Stimulated activated effector memory CD8-positive, alpha-beta T cell treated with anti-CD3 and anti-CD28 coated beads, Interleukin-12 subunit alpha, Interleukin-12 subunit beta, amount 100 ng/mL, for 72 hours (primary cell): ENCODE data around the gene IREB2.
"Not testable (repeated sequence)": the region's sequence is repeated elsewhere in the genome, so short reads cannot be mapped to it uniquely, and the experiment has no call there.

Source experiments
- ATAC-seq: fragments of 150-1000 bp; cut with Tn5 transposase; 2 replicates; pipeline ENCODE4 v1.10.0; 2021
- DNase-seq, 2 donors: peaks; one replicate each; pipeline ENCODE4 v3.0.0; 2021 to 2022; ENCODE audit warnings: low spot score in 2 of 2
- H3K27ac Mint-ChIP-seq: one replicate; pipeline ENCODE4 v1.8.0; 2022; ENCODE audit warnings: mild to moderate bottlenecking, mixed read lengths
- H3K36me3 Mint-ChIP-seq: one replicate; pipeline ENCODE4 v1.8.0; 2022; ENCODE audit warnings: mild to moderate bottlenecking, mixed read lengths
- H3K4me1 Mint-ChIP-seq: one replicate; pipeline ENCODE4 v1.8.0; 2022; ENCODE audit warnings: mixed read lengths
- H3K4me3 Mint-ChIP-seq: one replicate; pipeline ENCODE4 v1.8.0; 2022; ENCODE audit warnings: mild to moderate bottlenecking, mixed read lengths
- H3K9me3 Mint-ChIP-seq: one replicate; pipeline ENCODE4 v1.8.0; 2022; ENCODE audit warnings: mixed read lengths

IREB2 gene

DNA sequence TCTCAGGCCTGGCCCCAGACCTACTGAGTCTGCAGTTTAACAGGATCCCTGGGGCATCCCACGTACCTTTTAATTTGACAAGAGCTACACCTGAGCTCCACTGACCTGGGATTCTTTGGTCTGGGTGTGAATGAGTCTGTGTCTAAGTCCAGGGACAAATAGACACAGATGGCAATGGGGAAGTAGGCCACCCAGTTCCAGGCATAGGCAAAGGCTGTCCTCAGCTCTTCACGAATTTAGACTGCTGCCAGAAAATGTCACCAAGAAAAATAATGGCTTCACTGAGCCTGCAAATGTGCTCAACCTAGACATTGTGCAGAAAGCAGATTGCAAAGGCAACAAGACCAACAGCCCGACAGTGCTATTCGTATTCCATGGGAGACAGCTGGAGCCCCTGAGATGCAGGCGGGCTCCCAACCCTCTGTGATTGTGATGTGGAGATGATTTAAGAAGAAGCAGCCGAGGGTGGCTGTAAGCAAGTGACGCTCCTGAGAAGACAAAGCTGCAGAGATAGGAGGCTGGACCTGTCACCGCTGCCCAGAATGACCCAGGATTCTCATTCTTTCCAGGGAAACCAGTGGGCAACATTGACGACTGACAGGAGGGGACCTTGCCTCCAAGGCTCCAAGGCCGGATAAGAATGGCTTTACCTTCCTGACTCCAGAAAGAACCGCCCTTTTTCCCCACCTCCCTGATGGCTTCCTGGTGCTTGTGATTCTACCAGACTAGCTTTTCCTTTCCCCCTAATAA is 39.8 kb upstream of the IREB2 start:
- DNase-seq = no peak
- Mint-ChIP-seq H3K36me3 (no peaks in the 10 kb centered on the region), H3K27ac (no peak overlapping the region), H3K9me3 (no peaks in the 10 kb centered on the region), H3K4me1 (no peaks in the 10 kb centered on the region), H3K4me3 (no peak overlapping the region)
- no peak for ATAC-seq

DNA sequence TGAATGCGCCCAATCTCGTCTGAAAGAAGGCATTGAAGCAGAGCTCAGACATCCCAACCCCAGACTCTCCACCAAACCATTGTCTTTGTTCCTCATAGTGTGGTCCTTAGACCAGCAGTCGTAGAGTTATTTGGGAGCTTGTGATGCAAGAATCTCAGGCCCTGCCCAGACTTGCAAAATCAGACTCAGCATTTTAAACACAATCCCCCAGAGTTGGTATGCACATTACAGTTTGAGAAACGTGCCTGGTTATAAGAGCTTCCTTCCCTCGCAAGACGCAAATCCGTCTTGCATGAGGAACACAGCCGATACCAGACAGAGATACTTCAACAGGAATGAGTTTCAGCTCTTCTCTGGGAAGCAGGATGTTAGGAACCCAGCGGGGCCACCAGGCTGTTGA is 38.9 kb upstream of the IREB2 start:
- H3K9me3 Mint-ChIP-seq = no peaks in the 10 kb centered on the region
- no peak overlapping the region for H3K4me3 Mint-ChIP-seq
- DNase-seq (no peak), ATAC-seq (no peak)
- no peak overlapping the region for H3K27ac Mint-ChIP-seq
- no peaks in the 10 kb centered on the region for H3K36me3 Mint-ChIP-seq
- H3K4me1 Mint-ChIP-seq = no peaks in the 10 kb centered on the region

DNA sequence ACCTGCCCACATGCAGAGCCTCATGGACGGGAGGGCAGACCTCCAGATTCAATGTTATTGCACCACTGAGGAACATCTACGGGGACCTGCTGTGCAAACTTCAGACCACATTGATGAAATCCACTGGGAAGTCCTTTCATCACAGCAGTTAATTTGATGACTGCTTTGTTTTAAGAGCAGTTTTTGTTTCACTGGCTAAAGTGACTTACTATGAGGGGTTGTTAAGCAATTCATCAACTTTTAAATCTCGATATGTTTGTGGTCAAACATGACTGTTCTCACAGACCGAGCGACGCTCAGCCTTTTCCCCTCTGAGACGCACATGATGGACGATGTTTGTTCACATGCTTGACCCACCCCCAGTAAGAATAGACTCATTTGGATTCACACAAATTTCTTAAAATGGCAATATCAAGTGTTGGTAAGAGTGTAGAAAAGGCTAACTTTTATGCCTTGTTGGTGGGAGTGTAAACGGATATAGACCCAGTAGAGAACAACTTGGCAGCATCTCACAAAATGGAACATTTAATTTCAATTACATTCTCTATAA is 35.9 kb upstream of the IREB2 start:
- Mint-ChIP-seq H3K27ac (no peak overlapping the region), H3K9me3 (no peaks in the 10 kb centered on the region), H3K36me3 (no peaks in the 10 kb centered on the region), H3K4me1 (no peaks in the 10 kb centered on the region), H3K4me3 (no peak overlapping the region)
- no peak for DNase-seq
- ATAC-seq = no peak

DNA sequence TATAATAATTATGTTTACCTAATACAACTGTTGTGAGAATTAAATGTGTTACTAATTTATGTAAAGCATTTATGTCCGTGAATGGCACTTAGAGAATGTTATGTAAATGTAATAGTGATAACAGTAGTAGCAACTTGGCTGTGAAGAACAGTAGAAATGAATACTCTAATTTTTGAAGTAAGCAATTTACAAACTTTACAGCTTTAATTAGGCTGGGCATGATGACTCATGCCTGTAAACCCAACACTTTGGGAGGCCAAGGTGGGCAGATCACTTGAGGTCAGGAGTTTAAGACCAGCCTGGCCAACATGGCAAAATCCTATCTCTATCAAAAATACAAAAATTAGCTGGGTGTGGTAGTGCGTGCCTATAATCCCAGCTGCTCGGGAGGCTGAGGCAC is 33.9 kb upstream of the IREB2 start:
- ATAC-seq (no peak), DNase-seq (no peak)
- Mint-ChIP-seq H3K27ac (no peak overlapping the region), H3K36me3 (no peaks in the 10 kb centered on the region), H3K9me3 (no peaks in the 10 kb centered on the region), H3K4me3 (no peak overlapping the region), H3K4me1 (no peaks in the 10 kb centered on the region)

DNA sequence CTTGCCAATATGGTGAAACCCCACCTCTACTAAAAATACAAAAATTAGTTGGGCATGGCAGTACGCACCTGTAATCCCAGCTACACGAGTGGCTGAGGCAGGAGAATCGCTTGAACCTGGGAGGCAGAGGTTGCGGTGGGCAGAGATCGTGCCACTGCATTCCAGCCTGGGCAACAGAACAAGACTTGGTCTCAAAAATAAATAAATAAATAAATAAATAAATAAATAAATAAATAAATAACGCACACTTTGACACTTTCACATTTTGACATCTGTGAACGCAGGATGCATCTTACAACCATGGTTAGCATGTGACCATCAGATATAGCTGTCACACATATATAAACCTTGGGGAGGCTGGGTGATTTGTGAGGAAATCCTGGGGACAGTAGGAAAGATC is 33.2 kb upstream of the IREB2 start:
- not testable (repeated sequence) for H3K4me1 Mint-ChIP-seq, H3K9me3 Mint-ChIP-seq, H3K36me3 Mint-ChIP-seq, H3K4me3 Mint-ChIP-seq, H3K27ac Mint-ChIP-seq, ATAC-seq, DNase-seq

DNA sequence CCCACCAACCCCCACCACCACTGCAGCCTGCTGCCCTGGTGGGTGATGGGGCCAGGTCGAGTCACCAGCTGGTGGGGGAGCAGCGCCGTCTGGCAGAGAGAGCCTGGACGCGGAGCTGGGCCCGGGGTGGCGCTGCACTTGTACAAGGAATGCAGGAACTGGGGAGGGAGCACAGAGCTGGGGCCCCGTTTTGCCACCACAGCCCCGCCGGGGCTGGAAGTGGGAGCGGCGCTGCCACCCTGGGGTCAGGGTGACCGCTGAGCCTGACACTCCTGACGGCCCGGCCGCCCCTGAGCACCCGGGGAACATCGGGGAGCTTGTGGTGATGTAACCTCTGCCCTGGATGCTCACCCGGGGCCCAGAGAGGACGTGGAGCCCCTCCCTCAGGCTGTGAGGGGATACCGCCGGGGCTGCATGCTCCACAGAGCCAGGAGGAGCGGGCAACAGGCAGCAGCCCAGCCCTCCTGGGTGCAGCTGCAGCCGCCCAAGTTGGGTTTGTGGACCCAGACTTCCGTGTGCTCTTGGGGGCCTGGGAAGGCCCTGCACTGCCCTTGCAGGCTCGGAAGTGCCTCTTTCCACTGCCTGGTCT is 32.6 kb upstream of the IREB2 start:
- Mint-ChIP-seq H3K27ac (no peak overlapping the region), H3K4me1 (no peaks in the 10 kb centered on the region), H3K4me3 (no peak overlapping the region), H3K36me3 (no peaks in the 10 kb centered on the region), H3K9me3 (no peaks in the 10 kb centered on the region)
- DNase-seq = no peak
- no peak for ATAC-seq

DNA sequence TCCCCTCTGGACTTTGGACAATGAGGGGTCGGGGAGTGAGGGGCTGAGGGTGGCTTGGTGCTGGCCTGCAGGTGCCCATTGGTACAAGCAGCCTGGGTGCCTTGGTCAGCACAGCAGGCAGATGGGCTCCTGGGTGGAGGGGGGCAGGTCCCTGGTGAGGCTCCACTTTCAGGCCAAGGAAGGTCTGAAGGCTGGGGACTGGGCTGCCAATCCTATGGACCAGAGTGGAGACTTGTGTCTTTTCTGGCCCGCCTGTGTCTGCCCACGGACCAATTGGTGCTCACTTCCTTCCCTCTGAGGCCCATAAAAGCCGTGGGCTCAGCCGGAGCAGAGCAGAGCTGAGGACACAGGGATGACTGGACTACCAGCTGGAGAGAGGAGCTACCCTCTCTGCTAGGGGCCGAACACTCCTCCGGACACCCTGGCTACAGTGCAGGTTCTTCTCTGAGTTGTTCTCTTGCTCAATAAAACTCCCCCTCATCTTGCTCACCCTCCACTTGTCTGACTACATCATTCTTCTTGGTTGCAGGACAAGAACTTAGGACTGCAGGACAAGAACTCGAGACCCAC is 31.9 kb upstream of the IREB2 start:
- ATAC-seq = no peak
- no peaks in the 10 kb centered on the region for H3K9me3 Mint-ChIP-seq
- H3K27ac Mint-ChIP-seq = no peak overlapping the region
- no peak for DNase-seq
- no peaks in the 10 kb centered on the region for H3K36me3 Mint-ChIP-seq
- H3K4me3 Mint-ChIP-seq = no peak overlapping the region
- H3K4me1 Mint-ChIP-seq = no peaks in the 10 kb centered on the region

DNA sequence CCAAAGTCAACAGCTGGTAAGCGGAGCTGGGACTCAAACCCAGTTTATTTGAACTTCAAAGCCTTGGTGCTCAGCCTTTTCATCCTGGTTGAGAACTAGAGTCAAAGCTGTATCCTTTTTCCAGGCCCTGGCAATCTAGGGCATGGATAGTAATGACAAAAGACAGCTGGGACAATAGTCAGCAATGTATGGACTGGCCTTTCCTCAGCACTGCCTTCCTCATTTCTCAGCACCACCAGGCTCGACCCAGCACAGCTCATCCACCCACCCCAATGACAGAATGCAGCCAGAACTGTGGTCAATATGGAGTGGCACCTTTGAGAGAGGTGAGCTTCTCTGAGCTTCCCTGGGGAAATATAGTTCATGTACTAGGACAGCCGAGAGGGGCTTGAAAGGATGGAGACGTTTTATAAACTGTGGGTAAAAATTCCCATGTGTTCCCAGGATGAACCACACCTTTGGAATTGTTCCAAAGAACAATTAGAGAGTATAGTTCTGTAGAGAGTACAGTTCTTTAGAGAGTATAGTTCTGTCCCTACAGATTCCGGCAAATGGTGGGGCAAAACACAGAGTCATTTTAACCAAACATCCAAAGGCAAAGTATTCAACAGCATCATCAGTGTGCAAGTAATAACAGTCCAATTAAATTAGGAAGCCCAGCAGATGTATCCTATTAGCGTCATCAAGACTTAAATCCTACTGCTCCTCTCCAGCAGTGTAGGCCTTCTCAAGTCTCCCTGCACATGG is 30.2 kb upstream of the IREB2 start:
- Mint-ChIP-seq H3K4me3 (no peak overlapping the region), H3K27ac (no peak overlapping the region), H3K4me1 (no peaks in the 10 kb centered on the region), H3K36me3 (no peaks in the 10 kb centered on the region), H3K9me3 (no peaks in the 10 kb centered on the region)
- no peak for ATAC-seq
- DNase-seq = no peak

DNA sequence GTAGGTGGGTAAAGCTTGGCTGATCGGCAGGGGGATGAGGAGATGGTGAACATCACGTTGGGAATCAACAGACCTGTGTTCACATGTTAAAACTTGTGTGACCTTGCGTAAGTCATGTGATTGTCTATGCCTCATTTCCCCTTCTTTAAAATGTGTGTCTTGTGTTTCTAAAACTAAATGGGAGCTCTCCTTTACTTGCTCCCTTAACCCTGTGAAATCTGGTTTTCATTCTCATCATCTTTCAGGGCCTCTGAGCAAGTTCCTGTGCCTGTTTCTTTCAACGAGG is 29.7 kb upstream of the IREB2 start:
- Mint-ChIP-seq H3K36me3 (no peaks in the 10 kb centered on the region), H3K27ac (no peak overlapping the region), H3K4me3 (no peak overlapping the region), H3K4me1 (no peaks in the 10 kb centered on the region), H3K9me3 (no peaks in the 10 kb centered on the region)
- DNase-seq = no peak
- no peak for ATAC-seq

DNA sequence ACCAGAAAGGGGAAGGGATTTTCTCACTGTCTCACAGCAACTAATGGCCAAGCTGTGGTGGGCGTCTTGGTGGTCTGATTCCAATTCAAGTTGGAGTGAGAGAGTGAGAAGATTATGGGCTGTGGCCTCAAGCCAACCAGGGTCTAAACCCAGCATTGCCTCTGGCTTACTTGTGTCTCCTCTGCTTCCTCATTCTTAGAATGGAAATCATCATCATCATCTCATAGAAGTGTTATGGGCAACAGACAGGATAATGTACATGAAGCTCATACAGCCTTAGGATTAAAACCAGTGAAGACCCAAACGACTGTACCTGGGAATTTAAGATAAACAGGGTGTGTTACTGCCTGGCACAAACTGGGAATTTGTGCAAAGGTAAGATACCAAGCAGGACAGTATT is 29.1 kb upstream of the IREB2 start:
- Mint-ChIP-seq H3K4me1 (no peaks in the 10 kb centered on the region), H3K36me3 (no peaks in the 10 kb centered on the region), H3K27ac (no peak overlapping the region), H3K9me3 (no peaks in the 10 kb centered on the region), H3K4me3 (no peak overlapping the region)
- no peak for ATAC-seq
- no peak for DNase-seq

DNA sequence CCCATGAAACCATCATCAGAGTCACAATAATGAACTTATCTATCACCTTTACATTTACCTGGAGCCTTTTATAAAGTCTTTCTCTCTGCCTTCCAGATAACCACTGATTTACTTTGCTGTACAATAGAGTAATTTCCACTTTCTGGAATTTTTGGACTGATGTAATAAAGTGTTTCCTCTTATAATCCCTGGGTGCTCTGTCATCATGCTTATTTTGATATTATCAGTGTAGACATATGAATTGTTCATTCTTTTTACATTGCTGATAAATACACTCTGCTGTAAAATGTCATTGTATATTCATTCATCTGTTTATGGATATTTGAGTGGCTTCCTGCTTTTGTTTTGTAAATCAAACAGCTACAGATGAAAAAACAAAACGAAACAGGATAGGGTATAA is 27.0 kb upstream of the IREB2 start:
- Mint-ChIP-seq H3K4me1 (no peaks in the 10 kb centered on the region), H3K36me3 (no peaks in the 10 kb centered on the region), H3K4me3 (no peak overlapping the region), H3K27ac (no peak overlapping the region), H3K9me3 (no peaks in the 10 kb centered on the region)
- ATAC-seq (no peak), DNase-seq (no peak)

DNA sequence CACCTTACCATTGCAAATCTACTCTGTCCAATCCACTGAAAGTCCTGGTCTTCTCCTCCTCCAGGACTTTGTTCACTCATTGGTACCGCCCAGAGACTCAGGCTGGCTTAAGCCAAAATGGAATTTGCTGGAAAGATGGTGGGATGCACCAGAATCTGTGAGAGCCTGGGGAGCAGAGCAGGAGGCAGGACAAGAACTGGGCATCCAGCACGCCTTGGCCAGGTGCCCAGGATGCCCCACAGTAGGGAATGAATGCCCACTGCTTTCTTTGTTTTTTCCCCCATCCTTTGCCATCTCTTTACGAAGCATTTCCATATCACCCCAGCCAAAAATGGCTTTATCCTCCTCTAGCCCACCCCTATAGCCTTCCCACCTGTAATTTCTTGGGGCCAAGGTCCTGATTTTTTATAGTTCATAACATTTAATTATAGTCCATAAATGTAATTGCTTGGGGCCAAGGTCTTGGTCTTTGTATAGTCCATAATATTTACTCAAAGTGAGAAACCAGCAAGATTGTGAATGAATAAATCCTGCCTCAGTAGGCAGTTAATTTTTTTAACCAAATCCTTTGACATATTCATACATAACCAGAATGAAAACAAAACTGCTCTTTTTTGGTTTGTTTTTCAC is 23.3 kb upstream of the IREB2 start:
- no peaks in the 10 kb centered on the region for H3K9me3 Mint-ChIP-seq
- no peak overlapping the region for H3K27ac Mint-ChIP-seq
- ATAC-seq (no peak), DNase-seq (no peak)
- no peak overlapping the region for H3K4me3 Mint-ChIP-seq
- H3K36me3 Mint-ChIP-seq = no peaks in the 10 kb centered on the region
- no peaks in the 10 kb centered on the region for H3K4me1 Mint-ChIP-seq

DNA sequence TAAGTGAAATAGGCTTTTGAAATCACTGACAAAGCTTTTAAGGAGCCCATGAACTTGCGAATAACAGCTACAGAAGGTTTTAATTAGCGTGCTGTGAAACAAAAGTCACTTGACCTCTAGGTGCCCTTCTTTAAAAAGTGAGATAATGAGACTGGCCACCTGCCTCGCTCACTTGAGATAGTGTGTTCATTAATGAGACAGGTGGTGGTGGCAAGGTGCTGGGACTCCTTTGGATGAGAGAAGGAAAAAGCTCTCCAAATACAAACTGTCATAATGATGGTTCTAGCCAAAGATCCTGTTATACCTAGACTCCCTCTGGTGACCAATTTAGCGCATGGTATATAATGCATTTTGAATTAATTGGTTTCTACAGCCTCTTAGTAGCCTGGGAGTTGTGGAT is 22.7 kb upstream of the IREB2 start:
- H3K4me3 Mint-ChIP-seq = no peak overlapping the region
- H3K27ac Mint-ChIP-seq = no peak overlapping the region
- H3K4me1 Mint-ChIP-seq = no peaks in the 10 kb centered on the region
- ATAC-seq (no peak), DNase-seq (no peak)
- H3K9me3 Mint-ChIP-seq = no peaks in the 10 kb centered on the region
- no peaks in the 10 kb centered on the region for H3K36me3 Mint-ChIP-seq

DNA sequence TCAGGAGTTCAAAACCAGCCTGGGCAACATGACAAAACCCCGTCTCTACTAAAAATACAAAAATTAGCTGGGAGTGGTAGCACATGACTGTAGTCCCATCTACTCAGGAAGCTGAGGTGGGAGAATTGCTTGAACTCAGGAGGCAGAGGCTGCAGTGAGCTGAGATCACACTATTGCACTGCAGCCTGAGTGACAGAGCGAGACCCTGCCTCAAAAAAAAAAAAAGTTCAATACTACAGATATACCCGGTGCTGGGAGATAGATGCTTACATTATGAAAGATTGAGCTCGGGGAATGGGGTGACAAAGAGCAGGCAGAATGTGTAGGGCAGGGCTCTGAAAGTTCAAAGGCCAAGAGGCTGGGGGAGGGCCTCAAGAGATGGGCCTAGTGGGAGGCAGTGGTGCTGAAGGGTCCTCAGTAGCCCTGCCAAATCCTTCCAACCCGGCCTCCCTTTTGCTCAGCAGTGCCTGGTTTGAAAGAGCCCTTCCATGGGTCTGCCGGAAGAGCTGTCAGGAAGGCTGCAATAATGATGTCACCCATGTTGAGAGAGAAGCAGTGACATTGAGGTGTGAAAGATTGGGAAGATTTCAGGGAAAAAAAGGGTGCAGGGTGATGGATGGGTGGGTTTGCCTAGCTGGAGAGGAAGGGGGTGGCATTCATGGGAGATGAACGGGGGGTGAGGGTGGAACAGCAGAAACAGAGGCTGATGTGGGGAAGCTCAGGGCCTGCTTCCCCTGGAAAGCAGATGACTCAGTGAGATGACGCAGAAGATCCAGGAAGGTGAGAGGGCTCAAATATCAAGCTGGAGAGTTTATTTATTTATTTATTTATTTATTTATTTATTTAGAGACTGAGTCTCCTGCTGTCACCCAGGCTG is 20.0 kb upstream of the IREB2 start:
- Mint-ChIP-seq H3K4me3 (no peak overlapping the region), H3K9me3 (no peaks in the 10 kb centered on the region), H3K4me1 (no peaks in the 10 kb centered on the region), H3K27ac (no peak overlapping the region), H3K36me3 (no peaks in the 10 kb centered on the region)
- no peak for DNase-seq
- no peak for ATAC-seq

DNA sequence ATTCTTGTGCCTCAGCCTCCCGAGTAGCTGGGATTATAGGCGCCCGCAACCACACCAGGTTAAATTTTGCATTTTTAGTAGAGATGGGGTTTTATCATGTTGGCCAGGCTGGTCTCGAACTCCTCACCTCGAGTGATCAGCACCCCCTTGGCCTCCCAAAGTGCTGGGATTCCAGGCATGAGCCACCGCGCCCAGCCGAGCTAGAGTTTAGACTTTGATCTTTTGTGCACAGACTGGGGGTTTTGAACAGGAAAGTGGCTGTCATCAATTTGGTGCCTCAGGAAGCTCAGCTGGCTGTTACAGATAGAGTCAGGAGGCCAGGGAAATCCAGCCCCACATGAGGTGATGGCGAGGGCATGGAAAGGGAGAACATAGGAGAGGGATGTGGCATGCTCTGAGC is 19.3 kb upstream of the IREB2 start:
- H3K9me3 Mint-ChIP-seq = no peaks in the 10 kb centered on the region
- no peak overlapping the region for H3K4me3 Mint-ChIP-seq
- no peak overlapping the region for H3K27ac Mint-ChIP-seq
- peaks cover 5% of the 10 kb centered on the region for H3K36me3 Mint-ChIP-seq
- no peaks in the 10 kb centered on the region for H3K4me1 Mint-ChIP-seq
- no peak for DNase-seq
- ATAC-seq = no peak
